ENCODE results near the gene RASSF5. TPM values are rescaled to one million over a fixed set of nuclear protein-coding genes. Genes with fewer than 3 reads are reported as not detected.
A peak's percentile ranks its signal among the peaks of the same experiment; 100 is the strongest.

RASSF5 gene
- total RNA-seq, 2 experiments from 2014 or later: 153 to 156 TPM

DNA sequence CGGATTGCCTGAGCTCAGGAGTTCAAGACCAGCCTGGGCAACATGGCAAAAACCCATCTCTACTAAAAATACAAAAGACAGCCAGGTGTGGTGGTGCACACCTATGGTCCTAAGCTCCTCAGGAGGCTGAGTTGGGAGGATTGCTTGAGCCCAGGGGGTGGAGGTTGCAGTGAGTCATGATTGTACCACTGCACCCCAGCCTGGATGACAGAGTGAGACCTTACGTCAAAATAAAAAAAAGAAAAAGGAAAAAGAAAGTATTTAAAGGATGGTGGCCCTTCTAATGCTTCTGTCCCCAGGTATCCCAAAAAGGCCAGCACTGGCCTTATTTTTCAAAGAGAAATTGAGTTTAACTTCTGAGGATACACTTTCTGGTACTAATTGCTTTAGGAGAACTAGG lies 35.3 kb upstream of the RASSF5 start:
- Histone ChIP-seq H3K4me1 (ENCODE audit: insufficient read depth, low read length) (peaks cover 72% of the 10 kb centered on the region), H3K27me3 (ENCODE audit: control insufficient read depth in 1 of 2, insufficient read depth in 2 of 2, low read length in 2 of 2) (no peaks in the 10 kb centered on the region), H3K4me3 (ENCODE audit: low read length) (peak overlapping the region; percentile 99), H3K27ac (ENCODE audit: low read depth in 1 of 2, low read length in 2 of 2) (peak overlapping the region; percentile 30 to 61), H3K36me3 (ENCODE audit: insufficient read depth, low read length) (peaks cover 42% of the 10 kb centered on the region), H3K9me3 (ENCODE audit: control insufficient read depth in 1 of 2, insufficient read depth in 1 of 2, low read length in 2 of 2) (no peaks in the 10 kb centered on the region)
- intact Hi-C loops (cut with DNase I, micrococcal nuclease): loop anchor here in 1 of 2 experiments (10.0 kb wide), 2 partner anchors 443 to 513 kb away; no protein-coding TSS in a partner anchor
- H3K4me1 Mint-ChIP-seq (ENCODE audit: low read depth): peaks cover 63% of the 10 kb centered on the region
- ATAC-seq (ENCODE audit: poor library complexity) (no peak), DNase-seq (peak in 3 of 14 experiments; percentile 22 to 47 (median 44))
- H3K4me3 Mint-ChIP-seq: peak overlapping the region; percentile 88
- peak overlapping the region; percentile 79 for H3K27ac Mint-ChIP-seq
- peaks cover 68% of the 10 kb centered on the region for H3K36me3 Mint-ChIP-seq (ENCODE audit: low read depth)
- TF ChIP-seq, protein P1, sequence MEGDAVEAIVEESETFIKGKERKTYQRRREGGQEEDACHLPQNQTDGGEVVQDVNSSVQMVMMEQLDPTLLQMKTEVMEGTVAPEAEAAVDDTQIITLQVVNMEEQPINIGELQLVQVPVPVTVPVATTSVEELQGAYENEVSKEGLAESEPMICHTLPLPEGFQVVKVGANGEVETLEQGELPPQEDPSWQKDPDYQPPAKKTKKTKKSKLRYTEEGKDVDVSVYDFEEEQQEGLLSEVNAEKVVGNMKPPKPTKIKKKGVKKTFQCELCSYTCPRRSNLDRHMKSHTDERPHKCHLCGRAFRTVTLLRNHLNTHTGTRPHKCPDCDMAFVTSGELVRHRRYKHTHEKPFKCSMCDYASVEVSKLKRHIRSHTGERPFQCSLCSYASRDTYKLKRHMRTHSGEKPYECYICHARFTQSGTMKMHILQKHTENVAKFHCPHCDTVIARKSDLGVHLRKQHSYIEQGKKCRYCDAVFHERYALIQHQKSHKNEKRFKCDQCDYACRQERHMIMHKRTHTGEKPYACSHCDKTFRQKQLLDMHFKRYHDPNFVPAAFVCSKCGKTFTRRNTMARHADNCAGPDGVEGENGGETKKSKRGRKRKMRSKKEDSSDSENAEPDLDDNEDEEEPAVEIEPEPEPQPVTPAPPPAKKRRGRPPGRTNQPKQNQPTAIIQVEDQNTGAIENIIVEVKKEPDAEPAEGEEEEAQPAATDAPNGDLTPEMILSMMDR (IDR thresholded peaks at IDR 0.05): no peak
- ChIA-PET CTCF (interaction anchor here (1.4 to 3.2 kb wide), 4 partner anchors 7 to 140 kb away, joined by 6 to 21 read pairs (median 11); partner anchors contain the start of gene EIF2D), POLR2A (interaction anchor here (1.0 to 3.5 kb wide), 4 partner anchors 11 to 104 kb away, joined by 3 to 11 read pairs (median 4); no protein-coding TSS in a partner anchor)
- H3K9me3 Mint-ChIP-seq: no peaks in the 10 kb centered on the region
- no peaks in the 10 kb centered on the region for H3K27me3 Mint-ChIP-seq

DNA sequence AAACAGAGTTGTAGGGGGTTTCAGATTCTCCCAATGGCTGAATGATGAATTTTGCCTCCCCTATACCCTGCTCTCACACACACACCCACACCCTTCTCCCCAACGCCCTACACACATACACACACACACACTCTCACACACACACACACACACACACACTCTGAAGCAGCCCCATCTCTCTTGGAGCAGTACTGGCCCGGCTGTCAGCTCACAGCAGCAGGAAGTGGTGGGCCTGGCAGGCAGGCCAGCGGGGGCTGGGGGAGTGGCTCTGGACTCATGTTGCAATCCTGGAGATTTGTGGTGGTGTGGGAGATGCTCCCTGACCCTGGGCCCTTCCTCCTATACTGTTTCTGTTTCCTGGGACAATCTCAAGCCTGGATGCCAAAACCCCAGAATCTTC lies 34.9 kb upstream of the RASSF5 start:
- intact Hi-C loops (cut with DNase I, micrococcal nuclease): loop anchor here in 1 of 2 experiments (10.0 kb wide), 2 partner anchors 442 to 512 kb away; no protein-coding TSS in a partner anchor
- peak; percentile 9 for ATAC-seq (ENCODE audit: poor library complexity)

DNA sequence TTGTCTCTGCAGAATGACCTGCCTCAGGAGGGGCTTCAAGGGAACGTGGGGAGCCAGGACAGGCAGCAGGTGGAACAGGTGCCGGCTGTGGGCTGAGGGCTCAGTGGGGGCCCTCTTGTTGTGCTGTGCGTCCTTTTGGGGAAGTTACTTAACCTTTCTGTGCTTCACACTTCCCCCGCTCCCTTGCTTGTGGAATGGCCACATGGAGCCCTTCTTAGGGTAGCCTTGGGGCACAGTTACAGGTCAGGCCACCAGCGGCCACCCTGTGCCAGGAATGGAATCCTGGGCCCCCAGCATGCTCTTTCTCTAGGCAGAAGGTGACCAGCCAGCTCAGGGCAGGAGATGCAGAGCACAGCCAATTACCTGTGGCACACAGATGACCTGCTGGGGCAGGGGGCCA lies 34.4 kb upstream of the RASSF5 start:
- Histone ChIP-seq H3K27me3 (ENCODE audit: control insufficient read depth in 1 of 2, insufficient read depth in 2 of 2, low read length in 2 of 2) (no peaks in the 10 kb centered on the region), H3K27ac (ENCODE audit: low read depth in 1 of 2, low read length in 2 of 2) (peak overlapping the region; percentile 30 to 61), H3K9me3 (ENCODE audit: control insufficient read depth in 1 of 2, insufficient read depth in 1 of 2, low read length in 2 of 2) (no peaks in the 10 kb centered on the region), H3K4me1 (ENCODE audit: insufficient read depth, low read length) (peaks cover 64% of the 10 kb centered on the region), H3K4me3 (ENCODE audit: low read length) (peak overlapping the region; percentile 99), H3K36me3 (ENCODE audit: insufficient read depth, low read length) (peaks cover 50% of the 10 kb centered on the region)
- Mint-ChIP-seq H3K27me3 (no peaks in the 10 kb centered on the region), H3K36me3 (ENCODE audit: low read depth) (peaks cover 72% of the 10 kb centered on the region), H3K4me1 (ENCODE audit: low read depth) (peaks cover 54% of the 10 kb centered on the region), H3K4me3 (peak overlapping the region; percentile 88), H3K9me3 (no peaks in the 10 kb centered on the region), H3K27ac (peak overlapping the region; percentile 79)
- ATAC-seq (ENCODE audit: poor library complexity) (no peak), DNase-seq (peak in 1 of 14 experiments; percentile 34)
- TF ChIP-seq, protein P1 (IDR thresholded peaks at IDR 0.05): no peak
- POLR2A ChIA-PET: no interaction called here
- CTCF ChIA-PET: no interaction called here
- intact Hi-C loops (cut with DNase I, micrococcal nuclease): loop anchor here in 1 of 2 experiments (10.0 kb wide), 2 partner anchors 442 to 512 kb away; no protein-coding TSS in a partner anchor

More for the DNA sequence above, 34.9 kb upstream of the RASSF5 start:
- TF ChIP-seq, protein P1 (IDR thresholded peaks at IDR 0.05): no peak
- ChIA-PET POLR2A (interaction anchor here (3.5 kb wide), 1 partner anchor 103 kb away, joined by 11 read pairs; no protein-coding TSS in a partner anchor), CTCF (interaction anchor here (2.3 to 3.1 kb wide), 2 partner anchors 11 to 140 kb away, joined by 7 to 21 read pairs; partner anchors contain the start of gene EIF2D)
- peaks cover 68% of the 10 kb centered on the region for H3K4me1 ChIP-seq (ENCODE audit: insufficient read depth, low read length)
- peak overlapping the region; percentile 99 for H3K4me3 ChIP-seq (ENCODE audit: low read length)
- peaks cover 58% of the 10 kb centered on the region for H3K4me1 Mint-ChIP-seq (ENCODE audit: low read depth)
- H3K9me3 Mint-ChIP-seq: no peaks in the 10 kb centered on the region
- H3K27ac ChIP-seq (ENCODE audit: low read depth in 1 of 2, low read length in 2 of 2): peak overlapping the region; percentile 30 to 61
- DNase-seq: peak in 6 of 14 experiments; percentile 17 to 61 (median 39)
- peak overlapping the region; percentile 88 for H3K4me3 Mint-ChIP-seq
- no peaks in the 10 kb centered on the region for H3K27me3 ChIP-seq (ENCODE audit: control insufficient read depth in 1 of 2, insufficient read depth in 2 of 2, low read length in 2 of 2)
- H3K9me3 ChIP-seq (ENCODE audit: control insufficient read depth in 1 of 2, insufficient read depth in 1 of 2, low read length in 2 of 2): no peaks in the 10 kb centered on the region
- peaks cover 72% of the 10 kb centered on the region for H3K36me3 Mint-ChIP-seq (ENCODE audit: low read depth)
- peak overlapping the region; percentile 79 for H3K27ac Mint-ChIP-seq
- H3K36me3 ChIP-seq (ENCODE audit: insufficient read depth, low read length): peaks cover 46% of the 10 kb centered on the region
- no peaks in the 10 kb centered on the region for H3K27me3 Mint-ChIP-seq

Data from CD4-positive, alpha-beta T cell (primary cell).